22Rv1 (cell line): Measurements from ENCODE around the gene WIPI1.

ENCODE experiments used
- CTCF ChIP-seq: fragments of 450-650 bp; IDR thresholded peaks from 2 replicates; pipeline ENCODE4 v1.5.1; 2017; ENCODE audit warnings: mild to moderate bottlenecking
- ZFX ChIP-seq: fragments of 450-650 bp; IDR thresholded peaks from 2 replicates; pipeline ENCODE4 v1.6.1; 2017; ENCODE audit warnings: antibody characterized with exemption, borderline replicate concordance

DNA sequence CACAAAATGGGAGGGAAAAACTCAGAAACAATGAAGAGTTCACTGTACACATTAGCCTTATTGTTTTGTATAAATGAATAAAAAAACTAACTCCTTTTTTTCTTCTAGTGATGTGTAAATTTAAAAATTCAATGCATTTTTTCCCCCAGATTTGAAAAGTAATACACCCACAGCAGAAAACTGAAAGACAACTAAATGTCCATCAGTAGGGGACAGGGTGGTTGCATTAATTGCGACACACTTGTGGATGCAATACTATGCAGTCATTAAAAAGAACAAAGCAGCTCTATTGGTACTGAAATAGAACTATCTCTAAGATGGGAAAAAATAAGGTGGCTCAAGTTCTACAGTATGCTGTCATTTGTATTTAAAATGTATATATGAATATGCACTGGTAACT is 13.7 kb upstream of the WIPI1 start:
- no peak for TF ChIP-seq CTCF
- TF ChIP-seq ZFX = no peak
